ENCODE measurements around the gene SYDE1. TPM values are rescaled to one million over a fixed set of nuclear protein-coding genes. Genes with fewer than 3 reads are reported as not detected.

The SYDE1 gene
- total RNA-seq, 1 donor from 2014 or later = 31.7 TPM

DNA sequence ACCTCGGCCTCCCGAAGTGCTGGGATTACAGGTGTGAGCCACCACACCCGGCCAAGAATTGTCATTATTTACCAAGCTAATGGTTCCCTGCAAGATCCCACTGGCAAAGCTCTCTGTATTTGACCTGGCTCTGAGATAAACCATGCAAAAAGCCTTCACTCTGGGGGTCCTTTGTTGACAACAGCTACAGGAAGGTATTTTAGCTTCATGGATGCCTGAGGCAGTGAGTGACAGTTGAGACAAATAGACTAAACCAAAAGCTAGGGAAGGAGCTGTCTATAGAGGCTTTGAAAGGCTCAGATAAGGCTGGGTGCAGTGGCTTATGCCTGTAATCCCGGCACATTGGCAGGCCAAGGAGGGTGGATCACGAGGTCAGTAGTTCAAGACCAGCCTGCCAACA, 48.1 kb downstream of the SYDE1 start:
- TF ChIP-seq, protein P1, sequence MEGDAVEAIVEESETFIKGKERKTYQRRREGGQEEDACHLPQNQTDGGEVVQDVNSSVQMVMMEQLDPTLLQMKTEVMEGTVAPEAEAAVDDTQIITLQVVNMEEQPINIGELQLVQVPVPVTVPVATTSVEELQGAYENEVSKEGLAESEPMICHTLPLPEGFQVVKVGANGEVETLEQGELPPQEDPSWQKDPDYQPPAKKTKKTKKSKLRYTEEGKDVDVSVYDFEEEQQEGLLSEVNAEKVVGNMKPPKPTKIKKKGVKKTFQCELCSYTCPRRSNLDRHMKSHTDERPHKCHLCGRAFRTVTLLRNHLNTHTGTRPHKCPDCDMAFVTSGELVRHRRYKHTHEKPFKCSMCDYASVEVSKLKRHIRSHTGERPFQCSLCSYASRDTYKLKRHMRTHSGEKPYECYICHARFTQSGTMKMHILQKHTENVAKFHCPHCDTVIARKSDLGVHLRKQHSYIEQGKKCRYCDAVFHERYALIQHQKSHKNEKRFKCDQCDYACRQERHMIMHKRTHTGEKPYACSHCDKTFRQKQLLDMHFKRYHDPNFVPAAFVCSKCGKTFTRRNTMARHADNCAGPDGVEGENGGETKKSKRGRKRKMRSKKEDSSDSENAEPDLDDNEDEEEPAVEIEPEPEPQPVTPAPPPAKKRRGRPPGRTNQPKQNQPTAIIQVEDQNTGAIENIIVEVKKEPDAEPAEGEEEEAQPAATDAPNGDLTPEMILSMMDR (conservative IDR thresholded peaks at IDR 0.05; ENCODE audit: low read depth, low read length) = no peak
- H3K4me3 ChIP-seq (ENCODE audit: low read depth, low read length) = no peak overlapping the region
- DNase-seq (ENCODE audit: low read depth) = no peak

DNA sequence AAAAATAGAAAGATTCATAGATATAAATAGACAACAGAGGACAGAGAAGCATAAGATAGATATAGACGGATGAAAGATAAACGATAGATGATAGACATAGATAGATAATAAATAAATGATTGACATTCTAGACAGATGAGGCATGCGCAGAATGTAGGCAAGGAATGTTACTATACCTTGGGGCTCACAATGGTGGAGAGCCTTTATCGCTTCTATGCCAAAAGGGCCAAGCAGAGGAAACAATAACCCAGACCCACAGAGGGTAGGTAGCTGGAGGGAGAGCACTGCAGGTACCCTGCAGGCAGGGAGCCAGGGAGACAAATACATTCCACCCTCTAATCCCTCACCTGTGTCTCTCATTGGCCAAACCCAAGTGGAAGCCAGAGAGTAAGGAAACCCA, 49.2 kb downstream of the SYDE1 start:
- H3K4me3 ChIP-seq (ENCODE audit: low read depth, low read length) = no peak overlapping the region
- no peak for DNase-seq (ENCODE audit: low read depth)
- TF ChIP-seq, protein P1 (conservative IDR thresholded peaks at IDR 0.05; ENCODE audit: low read depth, low read length) = no peak

DNA sequence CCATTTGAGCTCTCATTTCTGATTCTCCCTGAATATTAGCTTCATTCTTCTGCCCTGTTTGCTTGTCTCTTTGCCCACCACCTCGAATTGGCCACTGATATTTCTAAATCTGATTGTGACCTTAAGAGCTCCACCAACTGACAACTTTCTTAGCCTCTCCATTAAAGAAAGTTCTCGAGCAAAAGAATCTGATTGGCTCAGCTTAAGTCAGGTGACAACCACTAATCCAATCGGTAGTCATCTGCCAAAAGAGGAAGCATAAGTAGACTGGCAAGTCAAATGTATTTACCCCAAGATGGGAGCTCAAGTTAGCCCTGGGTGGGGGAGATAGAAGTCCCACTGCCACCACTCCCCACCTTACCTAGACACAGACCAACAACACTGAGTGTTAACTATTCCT, 52.0 kb downstream of the SYDE1 start:
- no peak for DNase-seq (ENCODE audit: low read depth)
- TF ChIP-seq, protein P1 (conservative IDR thresholded peaks at IDR 0.05; ENCODE audit: low read depth, low read length) = no peak
- H3K4me3 ChIP-seq (ENCODE audit: low read depth, low read length) = no peak overlapping the region

DNA sequence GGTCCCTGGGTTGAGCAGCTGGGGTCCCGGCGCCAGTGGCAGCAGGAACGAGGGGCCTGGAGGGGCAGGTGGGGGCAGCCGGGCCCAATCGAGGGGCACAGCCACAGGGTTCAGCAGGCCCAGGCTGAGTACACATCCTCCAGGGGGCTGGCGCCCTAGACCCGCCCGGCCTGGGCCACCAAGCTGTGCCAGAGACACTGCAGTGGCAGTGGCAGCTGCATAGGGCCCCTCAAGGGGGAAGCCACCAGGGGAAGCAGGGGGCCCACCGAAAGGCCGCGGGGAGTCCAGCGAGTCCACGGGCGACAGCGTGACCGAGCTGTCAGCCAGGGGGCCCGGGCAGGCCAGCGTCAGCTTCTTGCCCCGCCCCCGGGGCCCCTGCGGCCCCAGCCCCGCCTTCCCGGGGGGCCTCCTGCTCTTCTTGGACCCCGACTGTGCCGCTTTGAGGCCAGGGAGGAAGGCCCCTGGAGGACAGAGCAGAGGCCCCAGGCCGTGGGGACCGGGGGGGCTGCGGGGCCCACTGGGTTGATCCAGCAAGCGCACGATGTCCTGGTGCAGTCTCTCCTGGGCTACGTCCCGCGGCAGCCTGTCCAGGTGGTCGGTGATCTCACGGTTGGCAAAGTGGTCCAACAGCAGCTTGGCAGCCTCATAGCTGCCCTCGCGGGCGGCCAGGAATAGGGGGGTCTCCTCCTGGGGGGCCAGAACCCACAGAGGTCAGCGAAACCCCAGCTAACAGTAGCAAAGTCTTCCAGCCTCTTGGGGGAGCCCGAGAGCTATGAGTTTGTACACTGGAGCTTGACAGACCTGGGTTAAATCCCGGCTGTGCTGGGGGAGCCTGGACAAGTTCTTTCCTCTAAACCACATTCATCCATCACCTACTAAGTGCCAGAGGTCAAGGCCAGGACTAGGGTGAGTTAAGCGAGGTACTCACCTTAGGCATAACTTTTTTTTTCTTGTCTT, 54.1 kb downstream of the SYDE1 start:
- no peak for DNase-seq (ENCODE audit: low read depth)
- TF ChIP-seq, protein P1 (conservative IDR thresholded peaks at IDR 0.05; ENCODE audit: low read depth, low read length) = peak; percentile 49
- H3K4me3 ChIP-seq (ENCODE audit: low read depth, low read length) = no peak overlapping the region

Other genes starting within 250 kb of the SYDE1 start
- not detected in 2 replicates for gene OR7A17, start 221.3 kb upstream of the SYDE1 start, total RNA-seq
- gene OR7C2, start 165.9 kb upstream of the SYDE1 start, total RNA-seq = not detected in 2 replicates
- gene SLC1A6, start 127.5 kb upstream of the SYDE1 start, total RNA-seq = not detected in 2 replicates
- not detected in 2 replicates for gene CASP14, start 57.9 kb upstream of the SYDE1 start, total RNA-seq
- gene OR1I1, start 25.2 kb upstream of the SYDE1 start, total RNA-seq = not detected in 2 replicates
- 3.8 and 19.6 TPM in 2 replicates for gene NOTCH3, start 93.6 kb downstream of the SYDE1 start, total RNA-seq
- 0.81 and 2.1 TPM in 2 replicates for gene EPHX3, start 125.0 kb downstream of the SYDE1 start, total RNA-seq
- gene BRD4, start 225.1 kb downstream of the SYDE1 start, total RNA-seq = 14.7 and 18.9 TPM in 2 replicates

Measured in epithelial cell of proximal tubule (primary cell).